Activated CD8-positive, alpha-beta memory T cell treated with anti-CD3 and anti-CD28 coated beads for 48 hours (primary cell): ENCODE data around the gene ITPKC.
A peak's percentile ranks its signal among the peaks of the same experiment; 100 is the strongest.
"Not testable (repeated sequence)": the region's sequence is repeated elsewhere in the genome, so short reads cannot be mapped to it uniquely, and the experiment has no call there.

ENCODE experiments used
- DNase-seq, 3 experiments: peaks; one replicate each; pipeline ENCODE4 v3.0.0-alpha.2; 2020; ENCODE audit warnings: low read depth in 2 of 3, low spot score in 2 of 3

Gene ITPKC

GRCh38 chr19:40714441-40715299, 2.2 kb upstream of the ITPKC start:
- peak; percentile 76 to 82 (median 80) for DNase-seq

- peak; percentile 39 to 51 (median 41) for DNase-seq
These were observed 856 bp upstream of the ITPKC start for GRCh38 chr19:40716031-40716481.

DNA sequence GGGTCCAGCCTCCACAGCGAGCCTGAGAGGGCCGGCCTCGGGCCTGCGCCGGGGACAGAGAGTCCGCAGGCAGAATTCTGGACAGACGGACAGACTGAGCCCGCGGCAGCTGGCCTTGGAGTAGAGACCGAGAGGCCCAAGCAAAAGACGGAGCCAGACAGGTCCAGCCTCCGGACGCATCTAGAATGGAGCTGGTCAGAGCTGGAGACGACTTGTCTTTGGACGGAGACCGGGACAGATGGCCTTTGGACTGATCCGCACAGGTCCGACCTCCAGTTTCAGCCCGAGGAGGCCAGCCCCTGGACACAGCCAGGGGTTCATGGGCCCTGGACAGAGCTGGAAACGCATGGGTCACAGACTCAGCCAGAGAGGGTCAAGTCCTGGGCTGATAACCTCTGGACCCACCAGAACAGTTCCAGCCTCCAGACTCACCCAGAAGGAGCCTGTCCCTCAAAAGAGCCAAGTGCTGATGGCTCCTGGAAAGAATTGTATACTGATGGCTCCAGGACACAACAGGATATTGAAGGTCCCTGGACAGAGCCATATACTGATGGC, 490 bp downstream of the ITPKC start:
- no peak for DNase-seq

- no peak for DNase-seq
These were observed 1.2 kb downstream of the ITPKC start for GRCh38 chr19:40717880-40718773.

DNA sequence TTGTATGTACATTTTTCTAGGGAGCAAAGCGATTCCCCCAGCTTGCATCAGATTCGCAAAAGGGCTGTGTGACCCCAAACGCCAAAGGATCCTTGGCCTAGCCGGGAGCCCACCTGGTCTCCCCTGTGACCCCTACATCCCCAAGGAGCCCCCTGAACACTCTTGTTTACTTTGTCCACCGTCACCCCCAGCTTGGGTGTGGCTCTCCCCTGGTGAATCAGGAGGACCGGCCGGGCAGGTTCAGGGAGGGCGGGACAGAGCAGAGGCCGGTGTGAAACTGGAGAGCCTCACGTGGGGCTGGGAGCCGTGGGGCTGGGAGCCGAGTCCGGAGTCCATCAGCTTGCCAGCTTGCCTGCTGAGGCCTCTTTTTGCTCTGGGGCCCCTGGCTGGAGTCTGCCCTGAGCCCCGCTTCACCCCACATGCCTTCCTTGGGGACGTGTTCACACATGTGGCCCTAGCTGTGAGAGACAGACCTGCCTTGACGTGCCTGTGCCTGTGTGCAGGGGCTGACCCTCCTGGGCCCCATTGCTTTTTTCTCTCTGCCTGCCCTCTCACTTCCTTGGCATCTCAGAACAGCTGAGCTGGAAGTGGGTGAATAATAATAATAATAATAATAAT, 2.0 kb downstream of the ITPKC start:
- no peak for DNase-seq

GRCh38 chr19:40719414-40719894, 2.5 kb downstream of the ITPKC start:
- no peak for DNase-seq

GRCh38 chr19:40721140-40721486, 4.2 kb downstream of the ITPKC start:
- DNase-seq, result no peak

- no peak for DNase-seq
These were observed 5.2 kb downstream of the ITPKC start for GRCh38 chr19:40721936-40722661.

GRCh38 chr19:40723661-40724254, 6.8 kb downstream of the ITPKC start:
- no peak for DNase-seq

DNA sequence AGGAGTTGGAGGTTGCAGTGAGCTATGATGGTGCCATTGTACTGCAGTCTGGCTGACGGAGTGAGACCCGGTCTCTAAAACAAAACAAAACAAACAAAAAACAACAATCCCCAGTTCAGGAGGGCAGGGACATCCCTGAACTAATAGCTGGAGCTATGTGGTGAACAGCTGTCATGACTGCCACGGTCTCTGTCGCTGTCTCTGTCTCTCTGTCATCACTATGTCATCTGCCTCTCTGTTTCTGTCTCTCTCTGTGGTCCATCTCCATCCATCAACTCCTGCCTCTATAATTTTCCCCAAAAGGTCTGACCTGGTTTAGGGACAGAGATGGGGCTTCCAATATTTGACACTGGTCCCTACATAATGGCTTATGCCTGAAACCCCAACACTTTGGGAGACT, 7.4 kb downstream of the ITPKC start:
- no peak for DNase-seq

DNA sequence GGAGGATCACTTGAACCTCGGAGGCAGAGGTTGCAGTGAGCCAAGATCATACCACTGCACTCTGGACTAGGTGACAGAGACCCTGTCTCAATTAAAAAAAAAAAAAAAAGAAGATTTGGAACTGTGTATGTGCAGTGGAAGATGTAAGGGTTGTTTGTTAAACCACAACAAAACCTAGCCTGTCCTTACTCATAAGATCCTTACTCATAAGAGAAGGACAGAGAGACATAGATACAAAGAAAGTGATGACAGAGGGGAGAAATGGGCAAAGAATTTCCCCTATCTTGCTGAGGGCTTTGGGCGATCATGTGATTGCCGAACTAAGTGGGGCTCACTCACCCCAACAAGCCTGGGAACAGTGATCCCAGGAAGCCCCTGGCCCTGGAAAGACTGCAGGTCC, 7.9 kb downstream of the ITPKC start:
- no peak for DNase-seq

DNA sequence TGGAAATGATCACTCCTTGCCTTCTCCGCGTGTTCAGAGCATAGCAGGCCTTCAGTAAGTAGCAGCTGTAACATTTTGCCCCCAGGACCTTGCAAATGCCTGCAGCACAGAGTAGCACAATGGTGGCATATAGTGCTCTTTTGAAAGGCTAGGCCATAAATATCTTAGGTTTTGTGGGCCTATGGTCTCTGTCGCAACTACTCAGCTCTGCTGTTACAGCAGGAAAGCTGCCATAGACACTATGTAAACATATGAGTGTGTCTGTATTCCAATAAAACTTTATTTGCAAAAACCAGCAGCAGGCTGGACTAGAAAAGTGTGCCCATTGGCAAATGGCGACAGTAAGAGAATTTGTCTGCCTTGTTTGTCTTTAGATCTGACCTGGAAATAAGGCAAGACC, 9.4 kb downstream of the ITPKC start:
- no peak for DNase-seq

- not testable (repeated sequence) for DNase-seq
These were observed 13.2 kb downstream of the ITPKC start for GRCh38 chr19:40730065-40730464.

GRCh38 chr19:40732304-40732703, 15.4 kb downstream of the ITPKC start:
- DNase-seq, result not testable (repeated sequence)

GRCh38 chr19:40733149-40733548, 16.2 kb downstream of the ITPKC start:
- DNase-seq, result no peak

DNA sequence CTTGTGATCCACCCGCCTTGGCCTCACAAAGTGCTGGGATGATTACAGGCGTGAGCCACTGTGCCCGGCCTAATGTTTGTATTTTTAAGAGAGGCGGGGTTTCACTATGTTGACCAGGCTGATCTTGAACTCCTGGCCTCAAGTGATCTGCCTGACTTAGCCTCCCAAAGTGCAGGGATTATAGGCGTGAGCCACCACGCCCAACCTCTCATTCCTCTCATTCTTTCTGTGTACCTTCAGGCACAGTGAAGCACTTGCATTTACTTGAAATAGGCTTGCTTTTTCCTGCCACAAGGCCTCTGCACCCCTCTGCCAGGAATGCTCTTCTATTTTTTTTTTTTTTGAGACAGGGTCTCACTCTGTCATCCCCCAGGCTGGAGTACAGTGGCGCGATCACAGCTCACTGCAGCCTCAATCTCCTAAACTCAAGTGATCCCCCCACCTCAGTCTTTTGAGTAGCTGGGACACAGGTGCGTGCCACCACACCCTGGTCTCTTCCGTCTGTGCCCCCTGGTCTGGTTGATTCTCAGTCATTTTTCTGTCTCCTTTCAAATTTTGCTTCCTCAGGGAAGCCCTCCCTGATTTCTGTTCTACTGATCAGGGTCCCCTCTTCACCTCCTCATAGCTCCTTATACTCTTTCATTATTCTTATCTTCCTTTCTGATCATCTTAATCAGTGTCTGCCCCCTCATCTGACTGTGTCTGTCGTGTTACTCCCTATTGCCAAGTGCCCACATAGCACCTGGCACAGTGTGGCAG, 18.3 kb downstream of the ITPKC start:
- DNase-seq, result no peak

DNA sequence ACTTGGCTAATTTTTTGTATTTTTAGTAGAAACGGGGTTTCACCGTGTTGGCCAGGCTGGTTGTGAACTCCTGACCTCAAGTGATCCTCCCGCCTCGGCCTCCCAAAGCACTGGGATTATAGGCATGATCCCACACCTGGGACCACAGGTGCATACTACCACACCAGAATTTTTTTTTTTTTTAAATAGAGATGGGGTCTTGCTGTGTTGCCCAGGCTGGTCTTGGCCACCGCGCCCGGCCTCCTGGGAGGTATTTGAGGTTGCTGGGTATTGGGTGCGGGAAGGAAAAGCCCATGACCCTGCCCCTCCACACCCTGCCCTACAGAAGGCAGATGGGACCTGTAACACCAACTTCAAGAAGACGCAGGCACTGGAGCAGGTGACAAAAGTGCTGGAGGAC, 19.7 kb downstream of the ITPKC start:
- DNase-seq, result no peak

GRCh38 chr19:40737102-40737644, 20.3 kb downstream of the ITPKC start:
- DNase-seq, result no peak
